NCI-H526 (cell line): ENCODE data around the gene MMP24.
"Not testable (repeated sequence)": the region's sequence is repeated elsewhere in the genome, so short reads cannot be mapped to it uniquely, and the experiment has no call there.

Experiments used
- DNase-seq, 2 experiments: peaks; one replicate each; lab custom pipeline; 2025; lab: John Stamatoyannopoulos, UW

The MMP24 gene

GRCh38 chr20:35311822-35312221, 85.3 kb downstream of the MMP24 start:
- no peak for DNase-seq

GRCh38 chr20:35312318-35312717, 85.8 kb downstream of the MMP24 start:
- no peak for DNase-seq

DNA sequence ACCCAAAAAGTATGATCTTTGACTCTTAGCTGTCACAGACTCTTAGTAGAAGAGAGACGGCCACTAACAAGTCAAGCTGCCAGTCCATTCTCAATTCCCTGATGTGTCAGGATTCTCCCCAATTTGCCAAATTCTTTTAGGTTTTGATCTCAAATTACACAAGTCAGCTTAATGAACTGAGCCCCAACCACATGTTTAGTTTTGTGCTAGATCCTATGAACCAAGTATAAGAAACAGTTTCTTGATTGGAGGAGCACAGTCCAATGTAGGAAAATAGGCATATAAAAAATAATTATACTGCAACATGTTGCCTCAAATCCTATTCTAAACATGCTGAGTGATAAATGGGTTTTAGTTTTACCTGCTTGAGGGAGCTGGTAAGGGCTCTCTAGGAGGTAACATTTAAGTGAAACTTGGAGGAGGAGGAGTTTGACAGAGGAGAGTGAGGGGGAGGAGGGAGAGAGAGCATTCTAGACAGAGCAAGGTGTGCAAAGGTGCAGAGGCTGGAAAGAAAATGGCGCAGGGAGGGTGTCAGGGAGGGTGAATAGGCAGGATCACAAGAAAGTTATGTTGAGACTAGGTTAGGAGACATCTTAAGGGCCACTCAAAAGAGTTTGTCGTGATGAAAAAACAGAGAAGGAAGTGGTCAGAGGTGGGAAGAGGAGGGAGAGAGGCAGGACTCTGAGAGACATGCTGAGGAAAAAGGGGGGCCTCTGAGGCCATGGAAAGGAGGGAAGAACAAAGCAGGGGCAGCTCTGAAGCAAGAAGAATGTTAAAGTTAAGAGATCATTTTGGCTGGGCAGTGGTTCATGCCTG, 88.5 kb downstream of the MMP24 start:
- no peak for DNase-seq

GRCh38 chr20:35315632-35316020, 89.1 kb downstream of the MMP24 start:
- not testable (repeated sequence) for DNase-seq

GRCh38 chr20:35316086-35316485, 89.6 kb downstream of the MMP24 start:
- DNase-seq = no peak

DNA sequence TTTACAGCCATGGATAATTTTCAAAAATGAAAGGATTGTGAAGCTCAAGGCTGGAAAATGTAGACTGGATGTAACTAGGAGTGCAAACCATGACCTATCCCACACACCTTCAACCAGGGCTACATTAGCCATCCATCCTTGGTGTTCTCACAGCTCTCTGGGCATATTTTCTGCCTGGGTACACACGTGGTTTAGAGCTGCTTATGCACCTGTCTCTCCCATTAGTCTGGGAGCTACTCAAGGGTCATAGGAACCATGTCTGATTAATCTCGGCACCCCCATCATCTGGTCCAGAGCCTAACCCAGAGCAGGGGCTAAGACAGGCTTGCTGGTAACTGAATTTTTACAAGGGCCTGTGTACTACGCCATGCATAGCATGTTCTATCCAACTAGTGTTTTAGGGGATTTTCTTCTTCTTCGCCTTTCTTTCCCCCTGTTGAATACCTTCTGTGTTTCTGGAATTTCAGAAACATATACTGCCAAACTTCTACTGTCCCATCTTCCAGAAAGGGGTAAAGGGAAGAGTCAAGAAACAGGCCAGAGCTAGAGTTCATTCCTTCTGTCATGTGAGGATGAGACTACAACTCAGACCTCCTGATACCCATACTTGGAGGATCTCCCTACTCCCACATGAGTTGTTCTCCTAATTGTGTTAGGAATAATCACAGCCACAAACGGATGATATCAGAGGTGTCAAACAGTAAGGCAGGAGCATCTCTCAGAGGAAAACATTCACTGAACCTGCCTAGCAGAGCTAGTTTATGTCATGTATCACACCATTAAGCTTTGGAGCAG, 91.1 kb downstream of the MMP24 start:
- no peak for DNase-seq

DNA sequence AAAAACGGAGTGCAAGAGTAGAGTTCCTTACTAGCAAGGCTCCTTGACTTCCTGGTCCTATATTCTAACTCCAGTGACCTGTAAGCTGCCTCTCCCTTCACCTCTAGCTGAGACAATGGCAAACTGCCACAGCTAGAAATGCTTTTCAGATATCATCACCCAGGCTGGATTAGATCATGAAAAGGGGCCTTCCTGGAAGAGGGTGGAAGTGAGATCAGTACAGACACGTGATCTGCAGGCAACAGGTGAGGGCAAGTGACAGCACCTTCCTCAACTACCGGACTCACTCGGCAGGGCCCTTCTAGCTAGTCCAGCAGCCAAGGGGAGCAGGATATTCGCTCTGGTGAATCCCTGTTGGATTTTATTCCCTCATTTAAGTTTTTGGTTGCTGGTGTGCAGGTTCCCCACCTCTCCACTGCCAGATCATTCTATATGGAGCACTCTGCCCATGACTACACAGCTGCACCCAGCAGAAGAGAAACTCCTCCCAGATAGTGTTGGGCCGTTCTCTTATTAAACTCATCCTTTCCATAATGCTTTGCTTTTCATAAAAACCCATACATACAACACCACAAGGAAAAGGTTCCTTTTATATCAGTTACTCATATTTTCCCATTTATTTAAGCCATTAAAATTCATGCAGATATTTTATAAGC, 92.1 kb downstream of the MMP24 start:
- no peak for DNase-seq

GRCh38 chr20:35319192-35319870, 92.8 kb downstream of the MMP24 start:
- DNase-seq = no peak

DNA sequence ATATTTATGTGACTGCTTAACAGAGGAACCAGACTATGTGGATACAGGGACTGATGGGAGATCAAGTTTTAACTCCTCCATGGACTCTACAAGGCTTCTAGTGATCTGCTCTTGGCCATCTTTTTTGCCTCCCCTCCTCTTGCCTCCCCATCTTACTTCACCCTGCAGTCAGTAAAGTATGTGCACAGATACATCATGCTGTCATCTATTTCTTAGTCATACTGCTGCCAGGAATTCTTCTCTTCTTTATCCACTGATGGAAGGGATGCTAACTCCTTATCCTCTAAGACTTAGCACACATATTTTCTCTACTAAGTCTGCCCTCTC, 93.3 kb downstream of the MMP24 start:
- DNase-seq = no peak

GRCh38 chr20:35320396-35321126, 94.1 kb downstream of the MMP24 start:
- DNase-seq = no peak

- DNase-seq = no peak
Observed at GRCh38 chr20:35325401-35325800, 98.9 kb downstream of the MMP24 start.

GRCh38 chr20:35326021-35326739, 99.7 kb downstream of the MMP24 start:
- no peak for DNase-seq
